T-helper 1 cell (primary cell): ENCODE measurements around the gene SEC14L3.

Source experiments
- DNase-seq, 5 donors: peaks; one replicate each; pipeline ENCODE4 v3.0.0-alpha.2; 2012 to 2020
- total RNA-seq, 4 donors: gene quantifications; one replicate each; lab custom pipeline; 2026; lab: John Stamatoyannopoulos, UW

The SEC14L3 gene
- total RNA-seq: 0 reads per million in 4 donors

DNA sequence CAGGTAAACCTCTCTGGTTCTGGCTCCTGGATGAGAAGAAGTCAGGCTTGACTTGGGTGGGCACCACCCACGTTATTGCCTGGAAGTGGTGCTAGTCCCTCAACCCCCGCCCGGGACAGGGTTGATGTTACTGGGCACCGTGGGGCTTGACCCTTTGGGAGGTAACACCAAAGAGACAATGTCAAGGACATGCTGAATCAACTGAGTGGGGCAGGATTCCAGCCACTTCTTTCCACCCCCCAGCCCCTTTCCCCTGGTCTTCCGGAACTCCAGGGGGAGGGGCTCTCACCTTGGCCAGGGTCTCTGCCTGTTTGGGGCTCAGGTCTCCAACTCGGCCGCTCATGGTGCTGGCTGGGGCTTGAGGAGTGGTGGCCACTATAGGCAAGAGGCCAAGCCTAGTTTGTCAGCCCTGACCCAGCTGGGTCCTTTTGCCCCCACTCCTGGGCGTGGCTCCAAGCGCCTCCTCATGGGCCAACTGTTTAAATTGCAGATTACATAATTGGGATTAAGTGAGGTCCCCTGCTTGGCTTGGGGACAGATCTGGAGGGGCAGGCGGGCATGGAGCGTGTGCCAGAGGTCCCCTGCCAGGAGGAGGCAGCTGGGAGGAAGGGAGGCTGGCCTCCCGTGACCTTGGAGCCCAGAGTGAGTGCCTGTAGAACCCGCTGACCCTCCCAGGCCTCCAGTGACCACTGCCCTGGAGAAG, at the start of gene SEC14L3:
Gene SEC14L3 (minus strand): TSS at position 402 of the 703 bp plus-strand sequence. CDS start 59 bp downstream, at position 343.
- no peak for DNase-seq

- DNase-seq: no peak
Observed at GRCh38 chr22:30519842-30520425, 48.1 kb upstream of the SEC14L3 start.

- no peak for DNase-seq
Observed at GRCh38 chr22:30516731-30517130, 44.9 kb upstream of the SEC14L3 start.

- DNase-seq: no peak
Observed at GRCh38 chr22:30516273-30516672, 44.5 kb upstream of the SEC14L3 start.

DNA sequence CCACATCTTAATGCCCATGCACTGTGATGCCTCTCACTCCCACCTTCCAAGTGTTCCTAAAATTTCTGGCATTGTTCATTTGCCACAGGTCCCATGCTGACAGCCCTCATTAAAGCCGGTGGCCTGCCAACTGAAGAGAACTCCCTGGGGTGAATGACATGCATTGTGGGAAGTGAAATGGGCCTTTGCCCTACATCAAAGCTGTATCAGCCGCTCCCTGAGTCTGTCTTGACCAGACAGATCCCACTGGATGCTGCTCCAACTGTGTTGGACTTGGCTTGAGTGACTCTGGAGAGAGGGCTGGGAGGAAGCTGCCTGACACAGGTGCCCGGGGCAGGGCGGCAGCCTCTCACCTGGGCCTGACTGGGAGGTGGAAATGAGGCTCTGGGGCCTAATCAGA, 42.4 kb upstream of the SEC14L3 start:
- DNase-seq: no peak

GRCh38 chr22:30513462-30513861, 41.6 kb upstream of the SEC14L3 start:
- no peak for DNase-seq

DNA sequence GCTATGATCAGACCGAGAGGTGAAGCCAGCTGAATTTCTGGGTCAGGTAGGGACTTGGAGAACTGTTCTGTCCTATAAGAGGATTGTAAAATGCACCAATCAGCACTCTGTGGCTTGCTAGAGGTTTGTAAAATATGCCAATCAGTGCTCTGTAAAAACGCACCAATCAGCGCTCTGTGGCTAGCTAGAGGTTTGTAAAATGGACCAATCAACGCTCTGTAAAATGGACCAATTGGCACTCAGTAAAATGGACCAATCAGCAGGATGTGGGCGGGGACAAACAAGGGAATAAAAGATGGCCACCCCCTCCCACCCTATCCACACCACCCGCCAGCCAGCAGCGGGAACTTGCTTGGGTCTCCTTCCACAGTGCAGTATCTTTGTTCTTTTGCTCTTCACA, 40.1 kb upstream of the SEC14L3 start:
- DNase-seq: no peak

DNA sequence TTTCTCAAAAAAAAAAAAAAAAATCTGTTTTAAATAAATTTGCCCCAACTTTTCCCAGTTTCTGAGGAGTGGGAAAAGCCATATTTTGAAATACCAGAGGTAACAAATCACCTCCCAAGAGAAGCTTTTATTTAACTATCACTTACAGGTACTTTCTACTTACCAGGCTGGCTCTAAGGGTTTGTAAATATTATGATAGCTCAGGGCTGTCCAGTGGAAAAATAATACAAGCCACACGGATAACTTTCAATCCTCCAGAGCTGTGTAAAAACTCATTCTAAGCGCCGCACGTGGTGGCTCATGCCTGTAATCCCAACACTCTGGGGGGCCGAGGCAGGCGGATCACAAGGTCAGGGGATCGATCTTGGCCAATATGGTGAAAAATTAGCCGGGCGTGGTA, 39.3 kb upstream of the SEC14L3 start:
- no peak for DNase-seq

DNA sequence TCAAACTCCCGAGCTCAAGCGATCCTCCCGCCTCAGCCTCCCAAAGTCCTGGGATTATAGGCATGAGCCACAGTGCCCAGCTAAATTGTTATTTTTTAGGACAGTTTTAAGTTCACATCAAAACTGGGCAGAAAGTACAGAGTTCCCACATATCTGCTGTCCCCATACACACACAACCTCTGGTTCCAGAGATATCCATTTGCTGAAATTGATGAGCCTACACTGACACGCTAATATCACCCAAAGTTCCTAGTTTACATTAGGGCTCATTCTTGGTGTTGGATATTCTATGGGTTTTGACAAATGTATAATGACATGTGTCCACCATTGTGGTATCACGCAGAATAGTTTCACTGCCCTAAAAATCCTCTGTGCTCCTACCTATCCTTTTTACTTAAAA, 36.4 kb upstream of the SEC14L3 start:
- DNase-seq: no peak

DNA sequence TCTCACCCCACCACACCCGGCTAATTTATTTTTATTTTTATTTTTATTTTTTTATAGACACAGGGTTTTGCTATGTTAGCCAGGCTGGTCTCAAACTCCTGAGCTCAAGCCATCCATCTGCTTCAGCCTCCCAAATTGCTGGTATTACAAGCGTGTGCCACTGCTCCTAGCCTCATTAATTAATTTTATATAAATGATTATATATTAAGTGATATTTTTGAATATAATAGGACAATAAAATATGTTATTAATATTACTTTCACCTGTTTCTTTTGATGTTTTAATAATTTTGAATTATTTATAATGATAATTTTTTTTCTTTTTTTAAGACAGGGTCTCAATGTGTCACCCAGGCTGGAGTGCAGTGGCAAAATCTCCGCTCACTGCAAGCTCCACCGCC, 35.9 kb upstream of the SEC14L3 start:
- DNase-seq: no peak

DNA sequence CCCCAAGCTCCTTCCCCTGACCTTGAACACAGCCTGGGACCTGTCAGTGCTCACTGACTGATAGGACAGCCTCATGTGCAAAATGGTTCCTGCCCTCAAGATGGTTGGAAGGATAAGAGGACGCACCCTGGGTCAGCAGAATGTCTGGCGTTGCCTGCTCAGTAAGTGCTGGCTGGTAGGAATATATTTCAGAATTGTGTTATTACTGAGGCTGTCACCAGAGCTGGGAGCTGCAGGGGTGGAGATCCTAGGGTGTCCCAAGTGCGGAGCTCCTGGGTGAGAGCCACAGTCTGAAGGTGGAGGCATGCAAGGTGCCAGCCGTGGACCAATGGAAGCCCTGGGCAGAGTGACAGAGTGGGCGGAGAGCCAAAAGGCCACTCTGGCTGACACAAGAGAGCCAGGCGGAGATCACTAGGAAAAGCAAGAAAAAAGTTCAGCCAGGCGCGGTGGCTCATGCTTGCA, 34.7 kb upstream of the SEC14L3 start:
- DNase-seq: no peak

- no peak for DNase-seq
Observed at GRCh38 chr22:30503551-30503950, 31.7 kb upstream of the SEC14L3 start.

DNA sequence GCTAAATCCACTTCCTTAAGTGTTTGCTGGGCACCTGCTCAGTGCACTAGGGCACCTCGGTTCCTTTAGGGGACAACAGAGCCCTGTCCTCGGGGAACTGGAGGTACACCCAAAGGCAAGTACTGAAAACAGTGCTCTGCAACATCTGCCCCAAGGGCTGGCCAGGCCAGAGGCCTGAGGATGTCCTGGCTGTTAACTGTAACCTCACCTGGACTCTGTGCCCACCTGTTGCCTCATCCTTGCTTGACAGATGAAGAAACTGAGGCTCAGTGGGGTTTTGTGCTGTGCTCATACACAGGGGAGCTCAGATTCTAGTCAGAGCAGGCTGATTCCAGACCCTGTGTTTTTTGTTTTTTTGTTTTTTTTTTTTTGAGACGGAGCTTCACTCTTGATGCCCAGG, 31.1 kb upstream of the SEC14L3 start:
- no peak for DNase-seq

DNA sequence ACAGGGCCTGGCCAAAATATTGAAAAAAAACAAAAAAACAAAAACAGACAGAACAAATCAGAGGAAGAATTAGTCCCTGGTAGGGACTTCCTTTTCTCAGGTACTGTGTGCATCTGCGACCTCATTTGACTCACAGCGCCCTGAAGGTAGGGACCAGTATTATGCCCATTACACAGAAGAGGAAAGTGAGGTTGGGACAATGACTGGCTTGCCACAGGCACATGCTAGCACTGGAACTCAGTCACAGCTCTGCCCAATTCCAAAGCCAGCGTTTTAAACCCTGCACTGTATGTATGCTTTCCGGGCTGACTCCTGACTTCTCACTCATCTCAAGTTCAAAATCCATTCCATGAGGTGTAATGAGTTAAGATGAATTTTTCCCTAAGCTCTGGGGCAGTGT, 30.3 kb upstream of the SEC14L3 start:
- DNase-seq: no peak

- DNase-seq: no peak
Observed at GRCh38 chr22:30500628-30501027, 28.8 kb upstream of the SEC14L3 start.

DNA sequence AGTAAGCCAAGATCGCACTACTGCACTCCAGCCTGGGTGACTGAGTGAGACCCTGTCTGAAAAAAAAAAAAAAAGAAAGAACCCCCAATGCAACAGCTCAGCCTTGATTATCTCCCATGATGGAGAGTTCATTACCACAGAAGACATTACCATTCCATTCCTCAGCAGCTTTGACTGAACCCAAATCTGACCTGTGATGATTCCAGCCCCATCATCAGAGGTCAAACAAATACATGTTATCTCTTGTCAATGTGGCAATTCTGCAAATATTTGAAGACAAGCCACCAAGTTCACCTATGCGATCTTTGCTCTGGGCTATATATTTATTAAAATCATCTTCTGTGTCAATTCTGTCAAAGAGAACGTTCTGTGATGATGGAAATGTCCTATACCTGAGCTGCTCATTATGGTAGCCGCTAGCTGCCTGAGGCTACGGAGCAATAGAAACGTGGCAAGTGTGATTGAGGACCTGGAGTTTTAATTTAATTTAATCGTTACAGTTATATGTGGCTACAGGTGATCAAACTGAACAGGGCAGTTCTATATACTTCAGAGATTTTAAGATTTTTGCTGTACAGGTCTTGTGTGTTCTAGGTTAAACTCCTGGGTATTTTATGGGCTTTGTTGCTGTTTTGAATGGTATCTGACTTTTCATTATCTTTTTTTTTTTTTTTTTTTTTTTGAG, 25.8 kb upstream of the SEC14L3 start:
- DNase-seq: no peak

DNA sequence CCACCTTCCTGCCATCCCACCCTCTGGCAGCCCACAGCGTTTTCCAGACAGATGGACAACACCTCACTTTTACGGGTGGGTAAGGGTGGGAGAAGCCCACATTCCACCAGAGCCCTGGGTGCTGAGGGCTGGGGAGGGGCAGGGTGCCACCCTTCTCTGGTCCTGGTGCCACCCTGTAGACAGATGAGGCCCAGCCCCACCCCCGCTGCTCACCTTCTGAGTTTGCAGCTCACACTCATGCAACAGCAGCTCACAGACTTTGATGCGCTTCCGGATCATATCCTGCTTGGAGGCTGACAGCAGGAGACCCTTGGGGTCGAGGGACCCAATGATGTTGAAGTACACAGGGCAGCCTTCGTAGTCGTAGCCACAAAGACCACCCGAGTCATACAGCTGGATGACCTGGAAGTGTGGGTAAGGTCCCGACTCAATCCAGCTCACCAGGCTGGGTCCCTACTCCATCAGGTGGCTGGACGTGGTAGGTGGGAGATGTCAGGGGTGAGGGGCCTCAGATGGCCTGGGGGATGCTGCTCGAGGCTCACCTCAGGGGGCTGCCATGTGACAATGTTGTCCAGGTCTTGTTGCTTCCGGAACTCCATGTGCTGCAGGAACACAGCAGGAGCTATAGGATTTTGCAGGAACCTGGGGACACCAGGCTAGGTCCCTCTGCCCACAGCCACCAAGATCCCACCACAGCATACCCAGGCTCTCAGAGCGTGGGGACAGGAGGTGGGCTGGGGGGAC, 23.4 kb upstream of the SEC14L3 start:
- no peak for DNase-seq

DNA sequence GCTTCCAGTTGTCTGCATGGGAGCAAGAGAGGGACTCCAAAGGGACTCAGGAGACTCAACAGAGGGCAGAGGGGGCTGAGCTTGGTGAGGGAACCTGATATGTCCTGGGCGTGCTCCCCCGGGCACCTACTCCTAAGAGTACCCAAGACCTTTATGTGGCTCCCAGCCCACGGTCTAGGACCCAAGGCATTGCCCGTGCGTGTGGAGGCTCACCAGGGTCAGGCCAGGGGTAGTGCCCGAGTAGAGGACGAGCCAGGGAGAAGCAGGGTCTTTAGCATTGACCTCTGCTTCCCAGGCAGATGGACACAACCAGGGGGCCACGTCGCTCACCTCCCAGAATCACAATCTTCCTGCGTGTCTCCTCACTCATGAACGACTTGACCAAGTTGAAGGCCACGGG, 20.3 kb upstream of the SEC14L3 start:
- DNase-seq: no peak

DNA sequence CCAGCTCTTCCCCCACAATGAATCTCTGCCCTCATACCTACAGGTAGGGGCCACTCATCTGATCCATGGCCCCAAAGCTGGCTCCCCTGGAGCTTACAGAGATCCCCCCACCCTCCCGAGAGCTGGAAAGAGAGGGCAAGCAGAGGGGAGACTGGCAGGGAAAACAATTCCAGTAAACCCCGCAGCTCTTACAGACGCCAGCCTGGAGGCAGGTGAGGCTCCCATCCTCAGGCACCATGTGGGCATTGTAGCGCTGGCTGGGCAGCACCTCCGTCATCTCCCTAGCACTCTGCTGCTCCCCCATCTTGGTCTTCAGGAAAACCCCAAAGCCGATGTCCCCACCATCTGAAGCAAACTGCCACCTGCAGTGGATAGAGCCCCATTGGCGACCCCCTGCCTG, 19.6 kb upstream of the SEC14L3 start:
- no peak for DNase-seq

DNA sequence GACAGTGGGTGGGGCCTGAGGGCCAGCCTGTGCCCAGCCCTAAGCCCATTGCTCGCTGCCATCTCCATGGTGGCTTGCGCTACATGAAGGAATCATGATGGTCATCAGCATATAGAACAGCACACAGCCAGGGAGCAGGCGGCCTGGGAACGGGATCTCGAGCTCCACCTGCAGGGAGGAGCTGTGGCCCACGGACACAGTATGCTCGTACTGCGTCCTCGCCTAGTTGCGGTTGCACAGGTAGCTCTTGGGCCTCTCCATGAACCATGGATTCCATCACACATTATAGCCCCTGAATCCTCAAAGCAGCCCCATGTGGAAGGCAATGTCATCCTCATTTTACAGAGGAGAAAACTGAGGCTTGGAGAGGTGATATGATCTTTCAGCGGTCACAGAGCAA, 18.6 kb upstream of the SEC14L3 start:
- DNase-seq: no peak

- DNase-seq: no peak
Observed at GRCh38 chr22:30488121-30488520, 16.3 kb upstream of the SEC14L3 start.

DNA sequence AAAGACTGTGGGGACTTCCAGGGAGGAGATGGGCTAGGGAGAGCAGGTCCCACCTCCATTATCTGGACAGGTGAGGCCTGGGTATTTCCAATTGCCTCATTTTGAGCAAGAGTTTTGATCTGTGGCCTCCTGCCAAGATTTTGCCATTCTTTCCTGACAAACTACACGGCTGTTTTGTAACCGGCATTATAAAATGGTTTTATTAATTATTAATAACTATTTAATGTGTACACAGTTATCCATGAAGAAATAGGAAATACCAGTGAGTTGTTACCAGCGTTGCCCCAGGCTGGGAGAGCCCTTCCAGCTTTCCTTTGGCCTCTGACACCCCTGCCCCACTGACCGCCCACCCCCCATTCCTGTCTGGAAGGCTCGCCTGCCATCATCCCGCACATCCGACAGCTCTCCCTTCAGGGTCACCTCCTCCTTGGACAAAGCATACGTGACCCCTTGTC, 14.9 kb upstream of the SEC14L3 start:
- DNase-seq: no peak

DNA sequence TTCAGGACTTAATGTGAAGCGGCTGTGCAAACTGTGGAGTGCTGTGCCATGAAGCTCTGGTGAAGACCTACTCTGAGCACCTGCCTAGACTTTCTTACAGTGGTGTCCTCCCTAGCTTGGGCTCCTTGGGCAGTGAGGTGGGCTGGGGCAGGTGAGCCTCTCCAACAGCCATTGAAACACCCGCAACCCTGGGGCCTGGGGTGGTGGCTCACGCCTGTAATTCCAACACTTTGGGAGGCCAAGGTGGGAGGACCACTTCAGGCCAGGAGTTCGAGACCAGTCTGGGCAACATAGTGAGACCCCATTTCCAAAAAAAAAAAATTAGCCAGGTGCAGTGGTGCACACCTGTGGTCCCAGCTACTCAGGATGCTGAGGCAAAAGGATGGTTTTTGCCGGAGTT, 14.3 kb upstream of the SEC14L3 start:
- no peak for DNase-seq
